Breast epithelium (tissue), 3 donors: ENCODE results near the gene PPARG.

ENCODE experiments used
- CTCF ChIP-seq, 3 donors: fragments of 450-650 bp; IDR thresholded peaks; one replicate each; pipeline ENCODE4 v1.5.1; 2016 to 2017; ENCODE audit warnings: antibody characterized with exemption in 3 of 3, mild to moderate bottlenecking in 3 of 3, moderate library complexity in 3 of 3
- POLR2A ChIP-seq: fragments of 450-650 bp; IDR thresholded peaks from one replicate; pipeline ENCODE4 v1.6.1; 2016; ENCODE audit warnings: antibody characterized with exemption, mild to moderate bottlenecking, moderate library complexity
- POLR2AphosphoS5 ChIP-seq, 3 donors: sonication (generic); formaldehyde crosslinking; IDR thresholded peaks; one replicate each; pipeline ENCODE4 v1.6.1; 2017; ENCODE audit warnings: antibody characterized with exemption in 3 of 3

- TF ChIP-seq CTCF (IDR thresholded peaks at IDR 0.05) = no peak
- no peak for TF ChIP-seq POLR2AphosphoS5 (IDR thresholded peaks at IDR 0.05)
- no peak for TF ChIP-seq POLR2A
These were observed 165.9 kb downstream of the PPARG start for GRCh38 chr3:12454816-12455121.
